HL-60/S4 (cell line): ENCODE measurements around the gene FAM120C.

Source experiments
- in situ Hi-C: fragments of 300-500 bp; cut with MboI; formaldehyde crosslinking; loops from 2 replicates; pipeline ENCODE4 v1.14.3; 2022; ENCODE audit warnings: low sequenced_read_pairs

Gene FAM120C, protein sequence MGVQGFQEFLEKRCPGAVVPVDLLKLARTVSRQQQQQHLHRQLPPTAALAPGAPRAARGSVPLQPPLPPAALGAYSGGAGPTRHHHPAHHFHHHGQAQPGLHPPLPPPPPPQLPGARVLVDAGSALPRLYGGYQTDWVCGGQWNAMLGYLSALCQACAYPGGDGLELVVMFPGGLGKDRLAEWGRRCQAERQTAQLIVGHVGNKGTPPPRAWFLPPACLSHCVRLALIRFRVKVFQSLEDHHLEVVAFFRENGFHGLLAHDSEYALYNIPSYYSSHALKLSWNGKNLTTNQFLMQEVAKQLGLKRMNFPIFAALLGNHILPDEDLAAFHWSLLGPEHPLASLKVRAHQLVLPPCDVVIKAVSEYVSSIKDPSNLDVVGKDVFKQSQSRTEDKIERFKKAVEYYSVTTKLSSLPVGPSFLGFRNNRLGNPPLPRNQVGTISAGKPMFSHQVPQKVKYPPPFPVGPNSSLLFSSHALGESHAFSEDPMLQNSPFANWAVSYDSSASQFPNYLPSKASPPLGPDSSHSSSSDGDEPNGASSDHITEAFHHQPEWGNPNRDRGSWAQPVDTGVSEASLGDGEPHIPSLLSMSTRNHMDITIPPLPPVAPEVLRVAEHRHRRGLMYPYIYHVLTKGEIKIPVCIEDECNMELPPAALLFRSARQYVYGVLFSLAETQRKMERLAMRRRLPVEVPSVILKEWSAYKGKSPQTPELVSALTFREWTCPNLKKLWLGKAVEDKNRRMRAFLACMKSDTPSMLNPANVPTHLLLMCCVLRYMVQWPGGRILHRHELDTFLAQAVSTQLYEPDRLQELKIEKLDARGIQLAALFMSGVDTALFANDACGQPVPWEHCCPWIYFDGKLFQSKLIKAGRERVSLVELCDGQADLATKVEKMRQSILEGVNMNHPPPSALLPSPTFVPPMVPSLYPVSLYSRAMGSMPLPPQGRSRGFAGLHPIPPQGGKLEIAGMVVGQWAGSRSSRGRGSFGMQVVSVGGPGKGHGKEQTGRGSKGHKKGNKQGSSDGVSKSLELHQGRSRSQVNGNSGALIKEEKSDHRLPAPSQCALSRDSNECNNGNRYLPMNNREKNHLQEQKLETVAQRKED

DNA sequence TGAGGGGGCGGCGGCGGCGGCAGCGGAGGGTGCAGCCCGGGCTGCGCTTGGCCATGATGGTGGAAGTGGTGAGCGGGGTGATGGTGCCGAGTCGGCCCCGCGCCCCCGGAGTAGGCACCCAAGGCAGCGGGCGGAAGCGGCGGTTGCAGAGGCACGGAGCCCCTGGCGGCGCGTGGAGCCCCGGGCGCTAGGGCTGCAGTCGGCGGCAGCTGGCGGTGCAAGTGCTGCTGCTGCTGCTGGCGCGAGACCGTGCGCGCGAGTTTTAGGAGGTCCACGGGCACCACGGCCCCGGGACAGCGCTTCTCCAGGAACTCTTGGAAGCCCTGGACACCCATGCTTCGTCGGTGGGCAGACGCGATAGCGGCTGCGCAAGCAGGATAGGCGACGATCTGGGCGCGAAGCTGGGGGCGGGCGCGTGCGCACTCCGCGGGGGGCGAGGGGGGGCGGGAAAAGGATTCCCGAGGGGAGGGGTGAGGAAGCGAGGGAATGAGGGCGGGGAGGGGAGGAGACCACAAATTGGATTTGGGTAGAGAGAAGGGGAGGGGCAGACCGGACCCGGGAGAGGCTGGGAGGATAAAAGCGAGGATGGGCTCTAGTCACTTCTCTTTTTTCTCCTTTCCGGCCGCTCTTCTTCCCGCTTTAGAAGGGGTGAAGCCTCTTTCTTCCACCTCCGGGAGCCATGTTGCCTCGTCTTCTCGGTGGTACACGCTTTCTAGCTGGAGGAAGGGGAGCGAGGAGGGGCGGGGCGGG is at the start of gene FAM120C:
TSS of gene FAM120C (minus strand) at position 391 of the 750 bp plus-strand sequence. CDS start at position 335, 56 bp downstream.
- in situ Hi-C loops = no loop called here

DNA sequence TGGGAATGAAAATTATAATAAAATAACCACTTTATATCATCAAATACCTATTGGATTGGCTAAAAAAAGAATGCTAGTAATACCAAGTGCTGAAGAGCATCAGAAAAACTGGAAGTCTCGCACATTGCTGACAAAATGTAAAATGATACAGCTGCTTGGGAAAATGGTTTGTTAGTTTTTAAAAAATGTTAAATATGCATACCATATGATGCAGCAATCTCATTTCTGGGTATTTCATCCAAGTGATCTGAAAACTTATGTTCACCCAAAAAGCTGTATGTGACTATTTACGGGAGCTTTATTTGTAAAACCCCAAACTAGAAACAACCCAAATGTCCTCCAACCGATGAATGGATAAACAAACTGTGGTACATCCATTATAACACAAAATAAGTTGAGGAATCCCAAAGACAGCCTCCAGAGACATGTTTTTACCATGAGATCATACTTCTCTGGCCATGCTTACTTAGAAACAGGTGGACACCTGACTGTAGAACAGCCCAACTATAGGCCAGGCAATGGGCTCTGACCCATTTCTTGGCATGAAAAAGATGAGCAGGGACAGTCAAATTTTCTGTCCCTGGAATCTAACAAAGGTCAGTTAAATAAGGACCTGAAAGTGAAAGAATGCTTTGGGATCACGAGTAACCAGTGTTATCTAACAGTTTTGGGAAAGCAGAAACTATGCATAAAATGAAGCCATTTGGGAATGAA is 47.5 kb upstream of the FAM120C start:
- in situ Hi-C loops = no loop called here

DNA sequence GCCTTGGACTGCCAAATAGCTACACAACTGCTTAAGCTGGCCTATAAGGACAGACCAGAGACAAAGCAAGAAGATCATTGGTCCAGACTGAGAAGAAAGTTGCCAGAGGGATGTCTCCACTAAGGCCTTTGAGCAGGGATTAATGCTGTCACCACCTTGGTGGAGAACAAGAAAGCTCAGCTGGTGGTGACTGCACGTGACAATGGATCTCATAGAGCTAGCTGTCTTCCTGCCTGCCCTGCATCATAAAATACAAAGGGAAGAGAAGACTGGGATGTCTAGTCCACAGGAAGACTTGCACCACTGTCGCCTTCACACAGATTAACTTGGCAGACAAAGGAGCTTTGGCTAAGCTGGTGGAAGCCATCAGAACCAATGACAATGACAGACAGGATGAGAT is 40.5 kb upstream of the FAM120C start:
- in situ Hi-C loops = no loop called here

DNA sequence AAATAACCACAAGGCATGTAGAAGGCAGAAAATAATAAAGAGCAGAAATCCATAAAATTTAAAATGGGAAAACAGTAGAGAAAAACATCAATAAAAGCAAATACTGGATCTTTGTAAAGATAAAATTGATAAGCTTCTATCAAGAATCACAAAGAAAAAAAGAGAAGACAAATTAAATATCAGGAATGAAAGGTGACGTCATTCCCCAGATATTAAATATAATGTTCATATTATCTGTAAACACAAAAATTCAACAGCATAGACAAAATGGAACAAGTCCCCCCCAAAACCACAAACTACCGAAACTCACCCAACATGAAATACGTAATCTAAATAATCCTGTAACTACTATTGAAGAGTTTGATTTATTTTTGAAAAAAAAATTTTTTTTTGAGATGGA is 30.5 kb upstream of the FAM120C start:
- in situ Hi-C loops = no loop called here

DNA sequence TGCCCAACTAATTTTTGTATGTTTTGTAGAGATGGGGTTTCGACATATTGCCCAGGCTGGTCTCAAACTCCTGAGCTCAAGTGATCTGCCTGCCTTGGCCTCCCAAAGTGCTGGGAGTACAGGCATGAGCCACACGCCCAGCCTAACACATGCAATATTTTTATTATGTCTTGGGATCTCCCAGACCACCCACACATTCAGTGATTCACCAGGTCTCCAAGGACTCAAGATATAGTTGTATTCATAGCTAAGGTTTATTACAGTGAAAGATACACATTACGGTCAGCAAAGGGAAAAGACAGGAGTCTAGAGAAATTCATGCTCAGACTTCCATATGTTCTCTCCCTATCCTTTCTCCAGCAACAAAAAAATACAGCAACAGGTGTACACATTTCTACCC is 25.5 kb upstream of the FAM120C start:
- in situ Hi-C loops = no loop called here

DNA sequence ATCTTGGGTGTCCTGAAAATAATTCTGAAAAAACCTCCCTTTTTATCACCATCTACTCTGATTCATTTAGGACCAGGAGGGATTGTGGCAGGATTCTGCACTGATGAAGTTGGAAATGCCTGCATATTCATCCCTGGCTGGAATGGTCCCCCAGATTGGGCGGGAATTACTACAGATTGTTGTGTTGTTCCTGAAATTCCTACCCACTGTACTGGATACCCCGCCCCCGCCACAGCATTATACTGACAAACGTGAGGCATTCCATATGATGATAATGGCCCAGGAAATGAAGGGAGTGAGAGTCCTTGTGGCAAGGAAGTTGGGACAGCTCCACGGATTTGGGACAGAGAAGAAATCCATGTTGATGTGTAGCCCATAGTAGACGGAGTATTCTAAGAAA is 15.2 kb upstream of the FAM120C start:
- in situ Hi-C loops = no loop called here

DNA sequence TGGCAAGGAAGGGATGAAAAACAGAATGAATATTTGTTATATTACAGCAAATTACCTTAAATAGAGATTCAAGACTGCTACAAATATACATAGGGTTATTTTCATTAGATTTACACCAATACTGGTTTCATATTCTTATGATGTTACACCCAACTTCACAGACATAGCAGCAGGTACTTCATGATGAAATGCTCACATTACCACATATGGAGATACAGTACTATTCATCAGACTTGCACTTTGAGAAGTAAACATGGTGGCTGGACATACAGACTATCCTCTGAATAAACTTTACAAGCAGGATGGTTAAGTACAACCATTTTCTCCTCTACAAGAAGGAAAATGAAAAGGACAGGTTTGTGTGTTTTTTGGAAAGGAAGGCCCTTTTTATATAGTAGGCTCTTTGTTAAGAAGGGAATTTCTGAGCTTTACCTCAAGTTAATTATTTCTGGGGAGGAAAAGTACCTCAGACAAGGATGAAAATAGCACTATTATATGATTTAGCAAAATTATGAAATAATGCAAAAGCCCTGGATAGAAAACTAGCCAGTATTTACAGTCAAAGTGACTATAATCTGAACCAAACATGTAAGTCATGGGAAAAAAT is 12.0 kb upstream of the FAM120C start:
- in situ Hi-C loops = no loop called here

DNA sequence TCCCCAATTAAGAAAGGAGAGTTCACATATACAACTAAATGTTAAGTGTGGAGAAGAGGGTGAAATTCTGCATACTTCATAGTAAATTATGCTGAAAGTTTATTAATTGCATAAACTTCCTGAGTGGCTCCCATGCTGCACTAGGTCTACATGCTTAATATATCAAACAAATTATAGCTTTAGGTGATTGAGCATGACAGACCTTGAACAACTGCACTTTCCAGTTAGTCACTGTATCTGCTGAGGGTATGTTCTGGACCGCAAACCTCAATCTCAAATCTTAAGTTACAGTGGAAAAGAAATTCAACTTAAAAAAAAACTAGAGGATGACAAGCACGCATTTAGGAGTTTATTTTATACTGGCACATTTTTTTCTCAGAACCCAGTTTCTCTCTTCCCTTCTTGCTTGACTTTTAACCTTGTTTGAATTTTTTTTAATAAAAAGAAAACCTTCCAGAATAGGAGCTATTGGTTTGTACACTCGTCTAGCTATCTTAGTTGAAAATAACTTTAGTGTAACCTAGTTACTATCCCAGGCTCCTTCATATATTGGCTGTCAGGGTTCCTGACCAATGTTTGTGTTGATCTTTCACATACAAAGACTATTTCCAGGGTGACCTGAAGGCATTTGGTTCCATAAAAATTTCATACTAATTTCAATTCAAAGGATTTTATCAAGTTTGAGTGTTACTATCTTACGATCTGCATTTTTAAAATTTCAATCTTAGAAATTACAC is 10.2 kb upstream of the FAM120C start:
- in situ Hi-C loops = no loop called here

DNA sequence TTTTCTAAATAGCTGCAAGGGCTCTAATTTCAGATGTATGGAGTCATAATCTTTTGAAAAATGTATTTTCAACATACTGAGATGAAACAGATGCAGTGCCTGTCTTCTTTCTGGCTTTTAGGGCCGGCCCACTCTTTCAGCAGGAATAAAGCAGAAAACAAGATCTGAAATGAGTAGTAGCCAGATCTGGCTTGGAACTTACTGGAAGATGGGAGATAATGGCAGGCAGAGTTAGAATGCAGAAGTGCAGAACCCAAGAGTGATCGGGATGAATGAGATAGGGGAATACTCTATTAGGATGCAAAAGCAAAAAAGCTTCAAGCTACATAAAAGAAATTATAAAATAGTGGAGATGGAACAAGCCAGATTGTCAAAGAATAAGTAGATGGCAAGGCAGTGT is 1.4 kb upstream of the FAM120C start:
- in situ Hi-C loops = no loop called here

DNA sequence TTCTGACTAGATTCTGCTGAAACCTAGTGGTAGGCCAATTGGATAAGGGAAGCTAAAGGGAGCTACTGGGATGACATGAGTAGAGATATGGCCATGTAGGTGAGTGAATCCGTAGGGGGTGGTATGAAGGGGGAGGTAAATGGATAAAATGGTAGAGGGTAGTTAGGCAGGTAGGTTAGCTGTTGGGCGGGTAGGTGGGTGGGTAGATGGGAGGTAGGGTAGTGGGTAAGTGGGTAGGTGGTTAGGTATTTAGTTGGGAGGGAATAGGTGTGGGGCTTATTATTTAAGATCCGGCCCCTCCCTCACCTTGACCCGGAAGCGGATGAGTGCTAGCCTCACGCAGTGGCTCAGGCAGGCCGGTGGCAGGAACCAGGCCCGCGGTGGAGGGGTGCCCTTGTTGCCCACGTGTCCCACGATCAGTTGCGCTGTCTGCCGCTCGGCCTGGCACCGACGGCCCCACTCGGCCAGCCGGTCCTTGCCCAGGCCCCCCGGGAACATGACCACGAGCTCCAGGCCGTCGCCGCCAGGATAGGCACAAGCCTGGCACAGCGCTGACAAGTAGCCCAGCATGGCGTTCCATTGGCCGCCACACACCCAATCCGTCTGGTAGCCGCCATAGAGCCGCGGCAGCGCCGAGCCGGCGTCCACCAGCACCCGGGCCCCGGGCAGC is 725 bp downstream of the FAM120C start:
- in situ Hi-C loops = no loop called here

DNA sequence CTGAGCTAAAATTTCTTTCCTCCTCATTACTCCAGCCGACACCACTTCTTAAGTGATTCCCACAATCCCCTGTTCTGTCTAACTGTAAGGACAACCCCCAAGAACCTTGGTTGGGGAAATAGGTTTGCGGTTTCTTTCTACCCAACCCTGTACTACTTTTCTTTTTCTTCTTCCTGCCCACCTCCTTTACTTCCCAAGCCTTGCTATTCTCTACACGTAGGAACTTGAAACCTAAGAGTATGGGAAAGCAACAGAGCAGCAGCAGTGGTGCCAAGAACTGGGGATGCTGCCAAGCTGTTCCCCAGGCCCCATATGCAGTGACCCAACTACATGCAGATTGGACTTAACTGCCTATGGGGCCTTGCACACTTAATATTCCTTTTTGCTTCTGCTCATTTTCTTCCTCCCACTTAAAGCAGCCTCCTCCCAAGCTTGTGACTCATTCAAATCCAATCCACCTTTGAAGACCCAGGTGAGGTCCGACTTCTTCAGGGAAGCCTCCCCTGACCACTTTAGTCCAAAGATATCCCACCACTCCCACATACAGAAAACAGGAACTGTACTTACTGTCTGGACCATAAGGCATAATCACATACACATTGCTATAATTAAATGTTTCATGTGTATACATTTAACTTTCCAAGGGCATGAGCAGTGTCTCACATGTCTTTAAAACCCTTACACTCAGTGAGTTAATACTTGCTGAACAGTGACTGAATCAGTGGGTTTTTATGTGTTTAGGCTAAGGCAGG is 1.7 kb downstream of the FAM120C start:
- in situ Hi-C loops = no loop called here

DNA sequence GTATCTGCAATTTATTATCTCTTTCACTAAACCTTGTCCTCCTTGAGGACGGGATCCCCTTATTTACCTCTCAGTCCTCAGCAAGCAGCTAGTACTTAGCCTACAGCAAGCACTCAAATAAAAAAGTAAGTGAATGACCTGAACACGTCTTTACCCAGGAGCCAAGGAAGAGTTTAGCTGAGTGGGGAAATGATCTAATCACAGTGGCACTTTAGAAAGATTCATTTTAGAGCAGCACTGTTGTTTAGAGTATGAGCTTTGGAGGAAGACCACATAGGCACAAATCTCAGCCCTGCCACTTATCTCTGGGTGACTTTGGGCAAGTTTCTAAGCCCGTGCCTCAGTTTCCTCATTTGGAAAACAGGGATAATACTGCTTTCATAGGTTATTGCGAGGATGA is 2.7 kb downstream of the FAM120C start:
- in situ Hi-C loops = no loop called here

DNA sequence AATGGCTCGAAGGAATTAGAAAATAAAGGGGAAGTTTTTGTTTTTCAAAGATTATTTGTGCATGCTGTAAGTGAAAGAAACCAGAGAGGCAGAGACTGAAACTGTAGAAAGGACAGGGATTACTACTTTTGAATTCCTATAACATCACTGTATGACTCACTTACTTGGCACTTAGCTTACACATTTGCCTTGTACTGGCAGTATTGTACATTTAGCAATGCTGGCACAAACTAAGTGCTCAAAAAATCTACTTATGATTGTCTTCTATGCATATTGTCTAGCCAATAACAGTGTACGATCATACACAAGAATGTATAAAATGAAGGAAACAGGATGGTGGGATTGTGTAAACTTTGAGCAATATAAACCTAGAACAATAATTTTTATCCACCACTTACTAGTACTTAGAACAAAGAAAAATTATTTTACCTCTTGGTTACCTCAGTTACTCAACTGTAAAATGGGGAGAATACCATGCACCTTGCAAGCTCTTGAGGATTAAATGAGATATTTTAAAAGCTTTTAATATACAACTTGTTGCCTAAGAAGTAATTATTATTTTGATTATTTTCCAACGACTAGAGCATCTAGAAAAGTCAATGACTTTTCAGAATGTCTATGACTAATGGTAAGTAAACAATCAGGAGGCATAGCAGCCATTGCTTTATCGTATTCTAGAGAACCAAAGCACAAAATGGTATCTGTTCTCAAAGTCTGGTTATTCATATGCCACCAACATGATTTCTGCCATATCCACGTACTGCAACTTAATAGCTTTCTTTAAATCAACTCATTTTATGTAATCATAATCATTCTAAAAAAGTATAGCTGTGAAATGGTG is 4.7 kb downstream of the FAM120C start:
- in situ Hi-C loops = no loop called here

DNA sequence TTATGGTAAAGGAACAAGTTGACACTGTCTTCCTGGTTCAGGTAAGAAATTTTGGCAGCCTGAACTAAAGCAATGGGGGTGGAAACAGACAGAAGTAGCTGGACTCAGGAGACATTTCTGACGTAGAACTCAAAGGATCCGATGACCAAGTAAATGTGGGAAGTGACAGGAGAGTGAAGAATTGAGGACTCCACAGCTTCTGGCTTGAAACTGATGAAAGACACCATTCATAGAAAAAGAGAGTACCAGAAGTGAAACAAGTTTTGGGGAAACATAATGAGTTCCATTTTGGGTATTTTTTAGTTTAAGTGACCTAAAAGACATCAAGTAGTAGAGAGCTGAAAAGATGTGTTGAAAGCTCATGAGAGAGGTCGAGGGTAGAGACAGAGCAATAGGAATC is 5.7 kb downstream of the FAM120C start:
- in situ Hi-C loops = no loop called here

DNA sequence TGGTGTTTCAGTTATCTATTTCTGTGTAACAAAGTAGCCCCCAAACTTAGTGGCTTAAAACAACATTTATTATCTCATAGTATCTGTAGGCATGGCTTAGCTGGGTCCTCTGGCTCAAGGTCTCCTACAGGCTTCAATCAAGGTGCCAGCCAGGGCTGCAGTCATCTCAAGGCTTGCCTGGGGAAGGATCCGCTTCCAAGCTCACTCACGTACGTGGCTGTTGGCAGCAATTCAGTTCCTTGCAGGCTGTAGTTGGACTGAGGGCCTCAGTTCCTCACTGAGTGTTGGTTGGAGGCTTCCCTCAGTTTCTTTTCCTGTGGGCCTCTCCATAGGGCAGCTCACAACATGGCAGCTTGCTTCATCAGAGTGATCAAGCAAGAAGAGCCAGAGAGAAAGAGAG is 9.3 kb downstream of the FAM120C start:
- in situ Hi-C loops = no loop called here

DNA sequence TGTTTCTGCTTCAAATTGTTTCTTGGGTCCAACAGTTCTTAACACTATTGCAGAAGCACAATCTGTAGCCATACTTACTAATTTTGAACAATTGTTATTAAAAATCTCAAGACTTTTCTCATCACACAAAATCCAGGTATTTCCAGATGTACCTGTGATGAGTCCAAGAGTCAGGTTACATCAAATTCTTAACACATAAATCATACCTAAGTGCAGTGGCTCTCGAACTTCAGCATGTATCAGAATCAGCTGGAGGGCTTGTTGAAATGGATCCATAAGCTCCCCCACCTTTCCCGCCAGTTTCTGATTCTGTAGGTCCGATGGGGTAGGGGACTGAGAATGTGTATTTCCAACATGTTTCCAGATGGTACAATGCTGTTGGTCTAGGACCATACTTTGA is 10.6 kb downstream of the FAM120C start:
- in situ Hi-C loops = no loop called here
